GM23338 (cell line): ENCODE results near the gene ENTREP3. TPM values are rescaled to one million over a fixed set of nuclear protein-coding genes. Genes with fewer than 3 reads are reported as not detected.
A peak's percentile ranks its signal among the peaks of the same experiment; 100 is the strongest.

Experiments used
- ATAC-seq: fragments of 200-7000 bp; cut with Tn5 transposase; 3 replicates; pipeline ENCODE4 v1.9.1; 2020
- DNase-seq: peaks from one replicate; pipeline ENCODE4 v3.0.0-alpha.2; 2015; ENCODE audit warnings: low spot score
- H2AFZ ChIP-seq: fragments of 200-600 bp; sonication (generic); 2 replicates; pipeline ENCODE4 v1.8.0; 2016; ENCODE audit warnings: antibody characterized with exemption, mild to moderate bottlenecking, moderate library complexity
- H3F3A ChIP-seq: fragments of 200-600 bp; sonication (generic); replicated peaks from 2 replicates; pipeline ENCODE4 v1.8.0; 2017; ENCODE audit warnings: antibody characterized with exemption, mixed run types, low read depth
- H3K27ac ChIP-seq: fragments of 200-600 bp; sonication (generic); 2 replicates; pipeline ENCODE4 v1.6.1; 2016; ENCODE audit warnings: low read depth
- H3K27me3 ChIP-seq: fragments of 200-600 bp; sonication (generic); 2 replicates; pipeline ENCODE4 v1.8.0; 2016; ENCODE audit warnings: mild to moderate bottlenecking, mixed run types, moderate library complexity; ENCODE audit not compliant: insufficient read depth
- H3K36me3 ChIP-seq: fragments of 200-600 bp; sonication (generic); 2 replicates; pipeline ENCODE4 v1.8.0; 2016; ENCODE audit warnings: mild to moderate bottlenecking; ENCODE audit not compliant: insufficient read depth
- H3K4me1 ChIP-seq: fragments of 200-600 bp; sonication (generic); 2 replicates; pipeline ENCODE4 v1.8.0; 2016; ENCODE audit warnings: mild to moderate bottlenecking, moderate library complexity; ENCODE audit not compliant: insufficient read depth
- H3K4me2 ChIP-seq: fragments of 200-600 bp; sonication (generic); 2 replicates; pipeline ENCODE4 v1.7.1; 2017; ENCODE audit warnings: mixed run types
- H3K4me3 ChIP-seq: fragments of 200-600 bp; sonication (generic); 2 replicates; pipeline ENCODE4 v1.6.1; 2016; ENCODE audit warnings: mixed run types
- H3K79me2 ChIP-seq: fragments of 200-600 bp; sonication (generic); replicated peaks from 2 replicates; pipeline ENCODE4 v1.8.0; 2017; ENCODE audit warnings: mild to moderate bottlenecking; ENCODE audit not compliant: insufficient read depth
- H3K9me2 ChIP-seq: fragments of 200-600 bp; sonication (generic); 2 replicates; pipeline ENCODE4 v1.8.0; 2017; ENCODE audit not compliant: insufficient read depth
- H4K20me1 ChIP-seq: fragments of 200-600 bp; sonication (generic); replicated peaks from 2 replicates; pipeline ENCODE4 v1.8.0; 2017; ENCODE audit warnings: mild to moderate bottlenecking; ENCODE audit not compliant: insufficient read depth
- H3K27ac Mint-ChIP-seq: 2 replicates; pipeline ENCODE4 v1.8.0; 2020; ENCODE audit warnings: inconsistent platforms, mild to moderate bottlenecking, moderate library complexity, mixed read lengths
- H3K27me3 Mint-ChIP-seq: 3 replicates; pipeline ENCODE4 v1.8.0; 2022; ENCODE audit warnings: low read depth, mild to moderate bottlenecking, moderate library complexity, mixed read lengths, inconsistent platforms; ENCODE audit not compliant: insufficient read depth, poor library complexity
- H3K36me3 Mint-ChIP-seq: 3 replicates; pipeline ENCODE4 v1.8.0; 2021; ENCODE audit warnings: low read depth, mild to moderate bottlenecking, inconsistent platforms, moderate library complexity, mixed read lengths
- H3K4me1 Mint-ChIP-seq: 3 replicates; pipeline ENCODE4 v1.8.0; 2020; ENCODE audit warnings: mild to moderate bottlenecking, inconsistent platforms, mixed read lengths
- H3K4me3 Mint-ChIP-seq: 3 replicates; pipeline ENCODE4 v1.8.0; 2021; ENCODE audit warnings: moderate library complexity, mild to moderate bottlenecking, inconsistent platforms, mixed read lengths
- H3K9me3 Mint-ChIP-seq: 3 replicates; pipeline ENCODE4 v1.8.0; 2020; ENCODE audit warnings: moderate library complexity, mild to moderate bottlenecking, inconsistent platforms, mixed read lengths
- CREB1 ChIP-seq: fragments of 250-450 bp; sonication (Bioruptor Pico); IDR thresholded peaks from 2 replicates; pipeline ENCODE4 v1.5.0; 2020; ENCODE audit warnings: low read depth, mild to moderate bottlenecking, moderate library complexity
- CTCF ChIP-seq, 2 experiments: fragments of 200-600 bp in 1 of 2; sonication (generic) in 1 of 2; conservative IDR thresholded peaks; 2 replicates each; pipeline versions ENCODE4 v1.5.1 to v1.6.1; 2016 to 2017; ENCODE audit warnings: antibody characterized with exemption in 2 of 2, low read depth in 2 of 2, mild to moderate bottlenecking in 2 of 2, moderate library complexity in 1 of 2
- EZH2 ChIP-seq: fragments of 200-600 bp; sonication (generic); IDR thresholded peaks from one replicate; pipeline ENCODE4 v1.8.0; 2017; ENCODE audit warnings: antibody characterized with exemption, mild to moderate bottlenecking, low read depth; ENCODE audit not compliant: unreplicated experiment
- EZH2phosphoT487 ChIP-seq: fragments of 200-600 bp; sonication (generic); IDR thresholded peaks from one replicate; pipeline ENCODE4 v1.8.1; 2018; ENCODE audit warnings: antibody characterized with exemption; ENCODE audit not compliant: unreplicated experiment
- JUNB ChIP-seq: IDR thresholded peaks from one replicate; pipeline ENCODE4 v1.6.1; 2016; ENCODE audit warnings: antibody characterized with exemption; ENCODE audit not compliant: unreplicated experiment
- NANOG ChIP-seq: IDR thresholded peaks from 2 replicates; pipeline ENCODE4 v1.6.1; 2016; ENCODE audit warnings: antibody characterized with exemption, borderline replicate concordance
- POLR2AphosphoS5 ChIP-seq: IDR thresholded peaks from 2 replicates; pipeline ENCODE4 v1.6.1; 2016; ENCODE audit warnings: antibody characterized with exemption, low read depth
- REST ChIP-seq: IDR thresholded peaks from one replicate; pipeline ENCODE4 v1.6.1; 2018; ENCODE audit warnings: antibody characterized with exemption; ENCODE audit not compliant: unreplicated experiment
- STAT1 ChIP-seq: IDR thresholded peaks from one replicate; pipeline ENCODE4 v1.6.1; 2016; ENCODE audit warnings: antibody characterized with exemption; ENCODE audit not compliant: unreplicated experiment
- ZNF114 ChIP-seq: fragments of 250-450 bp; sonication (Bioruptor Pico); IDR thresholded peaks from 2 replicates; pipeline ENCODE4 v1.5.0; 2020; ENCODE audit warnings: mild to moderate bottlenecking, moderate library complexity
- ZNF331 ChIP-seq: fragments of 250-450 bp; sonication (Bioruptor Pico); IDR thresholded peaks from 2 replicates; pipeline ENCODE4 v1.5.0; 2020; ENCODE audit warnings: low read depth, mild to moderate bottlenecking, moderate library complexity
- polyA plus RNA-seq: library from polyadenylated mRNA; unstranded; fragments of >200 nt; fragmentation: Nextera tagmentation; extraction: Ambion mirVana; gene quantifications from 2 replicates; pipeline ENCODE4 v1.2.1, GENCODE V29; 2016
- total RNA-seq: library from RNA; depleted of rRNA; stranded (reverse); fragments of >200 nt; shearing (Covaris generic); gene quantifications from 2 replicates; pipeline ENCODE4 v1.2.3, GENCODE V29; 2014
- TF ChIP-seq, protein P1 (sequence below): IDR thresholded peaks from 2 replicates; pipeline ENCODE4 v1.6.1; 2016; ENCODE audit warnings: antibody characterized with exemption
- TF ChIP-seq, protein P2 (sequence below): fragments of 250-450 bp; sonication (Bioruptor Pico); IDR thresholded peaks from 2 replicates; pipeline ENCODE4 v1.5.0; 2020; ENCODE audit warnings: mild to moderate bottlenecking, moderate library complexity

Gene ENTREP3
- total and polyA plus RNA-seq, 2 experiments from 2014 or later, result 18.6 to 46.3 TPM

DNA sequence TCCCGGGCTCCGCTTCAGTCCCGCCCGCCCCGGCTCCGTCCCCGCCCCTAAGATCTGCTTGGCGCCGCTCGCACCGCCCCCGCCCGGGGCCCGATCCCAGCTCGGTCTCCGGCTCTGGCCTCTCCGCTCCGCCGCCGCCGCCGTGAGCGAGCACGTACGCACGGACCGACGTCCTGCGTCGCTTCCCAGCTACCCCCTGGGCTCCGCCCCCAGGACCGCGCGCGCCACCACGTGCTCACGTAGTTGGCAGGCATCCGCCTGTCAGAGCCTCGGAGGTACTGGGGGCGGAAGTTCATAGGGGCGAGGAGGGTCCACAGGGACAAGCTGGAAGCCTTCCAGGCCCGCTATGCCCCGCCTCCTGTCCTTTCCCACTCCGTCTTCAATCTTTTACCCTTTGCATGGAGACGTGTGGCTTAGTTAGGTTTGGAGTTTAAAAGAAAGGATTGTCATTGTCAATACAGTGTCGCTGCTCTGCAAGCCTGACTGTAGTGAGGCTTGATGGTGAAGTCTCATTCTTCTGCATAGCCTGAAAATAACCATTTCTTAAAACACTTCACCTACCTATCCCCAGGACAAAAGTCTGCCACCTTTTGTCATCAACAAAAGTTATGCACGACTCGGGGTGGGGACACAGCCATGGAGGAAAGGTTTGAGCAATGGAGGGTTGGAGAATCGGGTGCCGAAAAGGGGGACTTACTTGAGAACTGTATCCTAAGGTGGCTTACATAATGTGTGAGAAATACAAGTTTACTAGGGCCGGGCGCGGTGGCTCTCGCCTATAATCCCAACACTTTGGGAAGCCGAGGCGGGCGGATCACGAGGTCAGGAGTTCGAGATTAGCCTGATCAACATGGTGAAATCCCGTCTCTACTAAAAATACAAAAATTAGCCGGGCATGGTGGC is 18.3 kb upstream of the ENTREP3 start, which contains the start of gene CLK2:
TSS of gene CLK2 (minus strand) at position 162 of the 903 bp plus-strand sequence. CDS start 2,527 bp downstream, outside the sequence.
- no peaks in the 10 kb centered on the region; the same call in 2 of the 3 replicates for H3K9me3 Mint-ChIP-seq
- H3K9me2 ChIP-seq, result no peaks in the 10 kb centered on the region
- peak; percentile 79 for ATAC-seq

More for the DNA sequence above, 18.3 kb upstream of the ENTREP3 start, which contains the start of gene CLK2:
- Histone ChIP-seq H3K27me3 (no peaks in the 10 kb centered on the region), H3K79me2 (peaks cover 34% of the 10 kb centered on the region), H3K27ac (peak within 1 kb of the TSS; percentile 91), H3K4me1 (peaks cover 28% of the 10 kb centered on the region), H3K4me3 (peak within 1 kb of the TSS; percentile 90), H4K20me1 (peaks cover 16% of the 10 kb centered on the region), H2AFZ (peak within 1 kb of the TSS; percentile 90), H3K36me3 (peaks cover 25% of the 10 kb centered on the region), H3F3A (peaks cover 39% of the 10 kb centered on the region), H3K4me2 (peak within 1 kb of the TSS; percentile 88)
- DNase-seq, result peak; percentile 98
- TF ChIP-seq REST, result no peak
- TF ChIP-seq CREB1 (CRISPR knock-in tag), result no peak; the same call in 1 of the 2 replicates
- TF ChIP-seq NANOG, result no peak; the same call in 1 of the 2 replicates
- TF ChIP-seq ZNF114 (CRISPR knock-in tag), result no peak
- TF ChIP-seq JUNB, result no peak
- no peak for TF ChIP-seq EZH2phosphoT487
- peak; percentile 88 for TF ChIP-seq POLR2AphosphoS5
- no peak for TF ChIP-seq STAT1
- TF ChIP-seq EZH2, result no peak
- TF ChIP-seq, protein P1, sequence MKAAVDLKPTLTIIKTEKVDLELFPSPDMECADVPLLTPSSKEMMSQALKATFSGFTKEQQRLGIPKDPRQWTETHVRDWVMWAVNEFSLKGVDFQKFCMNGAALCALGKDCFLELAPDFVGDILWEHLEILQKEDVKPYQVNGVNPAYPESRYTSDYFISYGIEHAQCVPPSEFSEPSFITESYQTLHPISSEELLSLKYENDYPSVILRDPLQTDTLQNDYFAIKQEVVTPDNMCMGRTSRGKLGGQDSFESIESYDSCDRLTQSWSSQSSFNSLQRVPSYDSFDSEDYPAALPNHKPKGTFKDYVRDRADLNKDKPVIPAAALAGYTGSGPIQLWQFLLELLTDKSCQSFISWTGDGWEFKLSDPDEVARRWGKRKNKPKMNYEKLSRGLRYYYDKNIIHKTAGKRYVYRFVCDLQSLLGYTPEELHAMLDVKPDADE, result peak; percentile 76; the same call in 1 of the 2 replicates
- no peak; a peak in 1 of 4 replicates for TF ChIP-seq CTCF (conservative IDR thresholded peaks at IDR 0.05; ENCODE audit: low read depth in 2 of 2)
- TF ChIP-seq, protein P2, sequence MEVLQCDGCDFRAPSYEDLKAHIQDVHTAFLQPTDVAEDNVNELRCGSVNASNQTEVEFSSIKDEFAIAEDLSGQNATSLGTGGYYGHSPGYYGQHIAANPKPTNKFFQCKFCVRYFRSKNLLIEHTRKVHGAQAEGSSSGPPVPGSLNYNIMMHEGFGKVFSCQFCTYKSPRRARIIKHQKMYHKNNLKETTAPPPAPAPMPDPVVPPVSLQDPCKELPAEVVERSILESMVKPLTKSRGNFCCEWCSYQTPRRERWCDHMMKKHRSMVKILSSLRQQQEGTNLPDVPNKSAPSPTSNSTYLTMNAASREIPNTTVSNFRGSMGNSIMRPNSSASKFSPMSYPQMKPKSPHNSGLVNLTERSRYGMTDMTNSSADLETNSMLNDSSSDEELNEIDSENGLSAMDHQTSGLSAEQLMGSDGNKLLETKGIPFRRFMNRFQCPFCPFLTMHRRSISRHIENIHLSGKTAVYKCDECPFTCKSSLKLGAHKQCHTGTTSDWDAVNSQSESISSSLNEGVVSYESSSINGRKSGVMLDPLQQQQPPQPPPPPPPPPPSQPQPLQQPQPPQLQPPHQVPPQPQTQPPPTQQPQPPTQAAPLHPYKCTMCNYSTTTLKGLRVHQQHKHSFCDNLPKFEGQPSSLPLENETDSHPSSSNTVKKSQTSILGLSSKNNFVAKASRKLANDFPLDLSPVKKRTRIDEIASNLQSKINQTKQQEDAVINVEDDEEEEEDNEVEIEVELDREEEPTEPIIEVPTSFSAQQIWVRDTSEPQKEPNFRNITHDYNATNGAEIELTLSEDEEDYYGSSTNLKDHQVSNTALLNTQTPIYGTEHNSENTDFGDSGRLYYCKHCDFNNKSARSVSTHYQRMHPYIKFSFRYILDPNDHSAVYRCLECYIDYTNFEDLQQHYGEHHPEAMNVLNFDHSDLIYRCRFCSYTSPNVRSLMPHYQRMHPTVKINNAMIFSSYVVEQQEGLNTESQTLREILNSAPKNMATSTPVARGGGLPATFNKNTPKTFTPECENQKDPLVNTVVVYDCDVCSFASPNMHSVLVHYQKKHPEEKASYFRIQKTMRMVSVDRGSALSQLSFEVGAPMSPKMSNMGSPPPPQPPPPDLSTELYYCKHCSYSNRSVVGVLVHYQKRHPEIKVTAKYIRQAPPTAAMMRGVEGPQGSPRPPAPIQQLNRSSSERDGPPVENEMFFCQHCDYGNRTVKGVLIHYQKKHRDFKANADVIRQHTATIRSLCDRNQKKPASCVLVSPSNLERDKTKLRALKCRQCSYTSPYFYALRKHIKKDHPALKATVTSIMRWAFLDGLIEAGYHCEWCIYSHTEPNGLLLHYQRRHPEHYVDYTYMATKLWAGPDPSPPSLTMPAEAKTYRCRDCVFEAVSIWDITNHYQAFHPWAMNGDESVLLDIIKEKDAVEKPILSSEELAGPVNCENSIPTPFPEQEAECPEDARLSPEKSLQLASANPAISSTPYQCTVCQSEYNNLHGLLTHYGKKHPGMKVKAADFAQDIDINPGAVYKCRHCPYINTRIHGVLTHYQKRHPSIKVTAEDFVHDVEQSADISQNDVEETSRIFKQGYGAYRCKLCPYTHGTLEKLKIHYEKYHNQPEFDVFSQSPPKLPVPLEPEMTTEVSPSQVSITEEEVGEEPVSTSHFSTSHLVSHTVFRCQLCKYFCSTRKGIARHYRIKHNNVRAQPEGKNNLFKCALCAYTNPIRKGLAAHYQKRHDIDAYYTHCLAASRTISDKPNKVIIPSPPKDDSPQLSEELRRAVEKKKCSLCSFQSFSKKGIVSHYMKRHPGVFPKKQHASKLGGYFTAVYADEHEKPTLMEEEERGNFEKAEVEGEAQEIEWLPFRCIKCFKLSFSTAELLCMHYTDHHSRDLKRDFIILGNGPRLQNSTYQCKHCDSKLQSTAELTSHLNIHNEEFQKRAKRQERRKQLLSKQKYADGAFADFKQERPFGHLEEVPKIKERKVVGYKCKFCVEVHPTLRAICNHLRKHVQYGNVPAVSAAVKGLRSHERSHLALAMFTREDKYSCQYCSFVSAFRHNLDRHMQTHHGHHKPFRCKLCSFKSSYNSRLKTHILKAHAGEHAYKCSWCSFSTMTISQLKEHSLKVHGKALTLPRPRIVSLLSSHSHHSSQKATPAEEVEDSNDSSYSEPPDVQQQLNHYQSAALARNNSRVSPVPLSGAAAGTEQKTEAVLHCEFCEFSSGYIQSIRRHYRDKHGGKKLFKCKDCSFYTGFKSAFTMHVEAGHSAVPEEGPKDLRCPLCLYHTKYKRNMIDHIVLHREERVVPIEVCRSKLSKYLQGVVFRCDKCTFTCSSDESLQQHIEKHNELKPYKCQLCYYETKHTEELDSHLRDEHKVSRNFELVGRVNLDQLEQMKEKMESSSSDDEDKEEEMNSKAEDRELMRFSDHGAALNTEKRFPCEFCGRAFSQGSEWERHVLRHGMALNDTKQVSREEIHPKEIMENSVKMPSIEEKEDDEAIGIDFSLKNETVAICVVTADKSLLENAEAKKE (CRISPR knock-in tag), result no peak
- TF ChIP-seq ZNF331, result no peak
- Mint-ChIP-seq H3K27me3 (peaks cover 22% of the 10 kb centered on the region), H3K36me3 (peaks cover 42% of the 10 kb centered on the region), H3K4me1 (peaks cover 32% of the 10 kb centered on the region), H3K4me3 (peak within 1 kb of the TSS; percentile 98), H3K27ac (peak within 1 kb of the TSS; percentile 95)
